Keratinocyte (primary cell): ENCODE measurements around the gene LILRB5. TPM values are rescaled to one million over a fixed set of nuclear protein-coding genes. Genes with fewer than 3 reads are reported as not detected.

Experiments used
- DNase-seq: peaks from one replicate; pipeline ENCODE4 v3.0.0-alpha.2; 2011; ENCODE audit warnings: low read depth, missing footprints, low spot score
- FAIRE-seq: peaks from 2 replicates; lab custom pipeline; 2011; peaks lifted over from hg19 to GRCh38; lab: Jason Lieb, UNC
- H2AFZ ChIP-seq: 2 replicates; pipeline ENCODE4 v1.6.0; 2012; ENCODE audit warnings: low read length, control low read depth, inconsistent platforms; ENCODE audit not compliant: control insufficient read depth
- H3K27ac ChIP-seq: 2 replicates; pipeline ENCODE4 v1.5.1; 2011; ENCODE audit warnings: low read length; ENCODE audit not compliant: control insufficient read depth, insufficient read depth
- H3K27me3 ChIP-seq: 3 replicates; pipeline ENCODE4 v1.6.0; 2011; ENCODE audit warnings: low read length; ENCODE audit not compliant: control insufficient read depth, insufficient read depth; ENCODE audit errors: extremely low read depth
- H3K36me3 ChIP-seq, 2 experiments: 2 replicates in 1 of 2; 3 replicates in 1 of 2; pipeline ENCODE4 v1.5.1; 2011; ENCODE audit warnings: low read length in 2 of 2, mild to moderate bottlenecking in 1 of 2; ENCODE audit not compliant: control insufficient read depth in 2 of 2, insufficient read depth in 2 of 2; ENCODE audit errors: extremely low read depth in 1 of 2
- H3K4me1 ChIP-seq: 3 replicates; pipeline ENCODE4 v1.5.1; 2011; ENCODE audit warnings: low read length; ENCODE audit not compliant: control insufficient read depth, insufficient read depth; ENCODE audit errors: extremely low read depth
- H3K4me2 ChIP-seq: 3 replicates; pipeline ENCODE4 v1.6.0; 2011; ENCODE audit warnings: low read depth, low read length; ENCODE audit not compliant: control insufficient read depth, insufficient read depth; ENCODE audit errors: extremely low read depth
- H3K4me3 ChIP-seq, 3 experiments: fragments of 200-600 bp in 1 of 3; sonication (generic) in 1 of 3; 2 replicates in 2 of 3; 3 replicates in 1 of 3; pipeline ENCODE4 v1.5.1; 2011 to 2016; ENCODE audit warnings: low read length in 3 of 3, mild to moderate bottlenecking in 3 of 3, control low read depth in 2 of 3, inconsistent platforms in 1 of 3, low read depth in 1 of 3, mixed read lengths in 1 of 3, mixed run types in 1 of 3, moderate library complexity in 1 of 3; ENCODE audit not compliant: control insufficient read depth in 2 of 3, insufficient read depth in 2 of 3; ENCODE audit errors: extremely low read depth in 1 of 3
- H3K79me2 ChIP-seq: 2 replicates; pipeline ENCODE4 v1.6.0; 2012; ENCODE audit warnings: low read length; ENCODE audit not compliant: control insufficient read depth, insufficient read depth
- H3K9ac ChIP-seq: 3 replicates; pipeline ENCODE4 v1.6.0; 2011; ENCODE audit warnings: low read length; ENCODE audit not compliant: control insufficient read depth, insufficient read depth; ENCODE audit errors: extremely low read depth
- H3K9me1 ChIP-seq: 3 replicates; pipeline ENCODE4 v1.6.0; 2011; ENCODE audit warnings: low read length; ENCODE audit not compliant: control insufficient read depth, insufficient read depth; ENCODE audit errors: extremely low read depth
- H3K9me3 ChIP-seq: 2 replicates; pipeline ENCODE4 v1.5.1; 2012; ENCODE audit warnings: low read depth, low read length; ENCODE audit not compliant: control insufficient read depth
- H4K20me1 ChIP-seq: 3 replicates; pipeline ENCODE4 v1.6.0; 2011; ENCODE audit warnings: low read length; ENCODE audit not compliant: control insufficient read depth, insufficient read depth; ENCODE audit errors: extremely low read depth
- EZH2 ChIP-seq: IDR thresholded peaks from one replicate; pipeline ENCODE4 v1.6.1; 2012; ENCODE audit warnings: inconsistent platforms, mild to moderate bottlenecking, low read length, moderate library complexity
- dilution Hi-C: fragments of 300-500 bp; cut with MboI; formaldehyde crosslinking; loops from one replicate; pipeline ENCODE4 v1.7.0; 2020; ENCODE audit warnings: low sequenced_read_pairs; ENCODE audit not compliant: extremely low pct_ligation_motif_present
- polyA plus RNA-seq, 5 experiments: library from polyadenylated mRNA; depleted of rRNA in 3 of 5; stranded (reverse) in 3 of 5; stranded (forward) in 1 of 5; unstranded in 1 of 5; fragments of >200 nt; gene quantifications; 1 replicate in 1 of 5; 2 replicates in 3 of 5; 3 replicates in 1 of 5; pipeline versions ENCODE4 v1.2.1 to v1.2.3, GENCODE V29; 2011 to 2012; ENCODE audit warnings: missing spikeins in 2 of 5, low read depth in 1 of 5, low replicate concordance in 1 of 5
- TF ChIP-seq, protein P1 (sequence below), 3 experiments: IDR thresholded peaks in 1 of 3; conservative IDR thresholded peaks in 1 of 3; optimal IDR thresholded peaks in 1 of 3; 2 replicates in 2 of 3; 3 replicates in 1 of 3; pipeline versions ENCODE3 to v1.5.1; 2011; ENCODE audit warnings: low read length in 3 of 3, mild to moderate bottlenecking in 3 of 3, moderate library complexity in 2 of 3, control low read depth in 1 of 3, inconsistent platforms in 1 of 3; ENCODE audit not compliant: insufficient read depth in 2 of 3; ENCODE audit errors: extremely low read depth in 1 of 3

LILRB5 gene
- polyA plus RNA-seq, 1 donor (not counting 4 experiments of a cell fraction or from before 2014, with no cell fraction given), result not detected

DNA sequence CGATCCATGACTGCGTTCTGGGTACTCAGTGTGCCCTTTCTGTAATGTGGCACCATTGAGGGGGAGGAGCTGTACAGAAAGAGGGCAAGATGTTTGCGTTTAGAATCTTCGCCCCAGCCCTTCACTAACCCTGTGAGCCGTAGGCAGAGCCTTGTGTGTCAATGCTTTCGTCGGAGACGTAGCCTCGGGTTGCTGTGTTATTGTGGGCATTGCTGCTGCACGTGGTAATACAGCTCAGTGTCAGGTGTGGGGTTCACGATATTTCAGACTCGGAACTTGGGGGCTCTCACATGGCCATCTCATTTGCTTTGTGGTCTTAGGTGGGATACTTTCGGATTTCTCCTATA lies 50.3 kb downstream of the LILRB5 start:
- no peak overlapping the region for H3K4me3 ChIP-seq
- no peaks in the 10 kb centered on the region for H3K27me3 ChIP-seq
- H3K4me1 ChIP-seq, result peaks cover 20% of the 10 kb centered on the region
- peaks cover 2% of the 10 kb centered on the region for H3K9me1 ChIP-seq
- FAIRE-seq (no peak), DNase-seq (no peak)
- peaks cover 64% of the 10 kb centered on the region for H4K20me1 ChIP-seq
- H3K27ac ChIP-seq, result no peak overlapping the region
- H3K9ac ChIP-seq, result no peak overlapping the region
- H3K9me3 ChIP-seq, result no peaks in the 10 kb centered on the region
- no peak overlapping the region for H2AFZ ChIP-seq
- H3K79me2 ChIP-seq, result peaks cover 52% of the 10 kb centered on the region
- dilution Hi-C loops, result no loop called here
- TF ChIP-seq, protein P1, sequence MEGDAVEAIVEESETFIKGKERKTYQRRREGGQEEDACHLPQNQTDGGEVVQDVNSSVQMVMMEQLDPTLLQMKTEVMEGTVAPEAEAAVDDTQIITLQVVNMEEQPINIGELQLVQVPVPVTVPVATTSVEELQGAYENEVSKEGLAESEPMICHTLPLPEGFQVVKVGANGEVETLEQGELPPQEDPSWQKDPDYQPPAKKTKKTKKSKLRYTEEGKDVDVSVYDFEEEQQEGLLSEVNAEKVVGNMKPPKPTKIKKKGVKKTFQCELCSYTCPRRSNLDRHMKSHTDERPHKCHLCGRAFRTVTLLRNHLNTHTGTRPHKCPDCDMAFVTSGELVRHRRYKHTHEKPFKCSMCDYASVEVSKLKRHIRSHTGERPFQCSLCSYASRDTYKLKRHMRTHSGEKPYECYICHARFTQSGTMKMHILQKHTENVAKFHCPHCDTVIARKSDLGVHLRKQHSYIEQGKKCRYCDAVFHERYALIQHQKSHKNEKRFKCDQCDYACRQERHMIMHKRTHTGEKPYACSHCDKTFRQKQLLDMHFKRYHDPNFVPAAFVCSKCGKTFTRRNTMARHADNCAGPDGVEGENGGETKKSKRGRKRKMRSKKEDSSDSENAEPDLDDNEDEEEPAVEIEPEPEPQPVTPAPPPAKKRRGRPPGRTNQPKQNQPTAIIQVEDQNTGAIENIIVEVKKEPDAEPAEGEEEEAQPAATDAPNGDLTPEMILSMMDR (optimal IDR thresholded peaks at IDR 0.05 in 1 of 3, IDR thresholded peaks at IDR 0.05 in 1 of 3, conservative IDR thresholded peaks at IDR 0.05 in 1 of 3; ENCODE audit: extremely low read depth in 1 of 3, insufficient read depth in 2 of 3, low read length in 3 of 3), result no peak
- TF ChIP-seq EZH2, result no peak
- peaks cover 41 to 57% of the 10 kb centered on the region in 2 experiments for H3K36me3 ChIP-seq
- H3K4me2 ChIP-seq, result no peak overlapping the region

DNA sequence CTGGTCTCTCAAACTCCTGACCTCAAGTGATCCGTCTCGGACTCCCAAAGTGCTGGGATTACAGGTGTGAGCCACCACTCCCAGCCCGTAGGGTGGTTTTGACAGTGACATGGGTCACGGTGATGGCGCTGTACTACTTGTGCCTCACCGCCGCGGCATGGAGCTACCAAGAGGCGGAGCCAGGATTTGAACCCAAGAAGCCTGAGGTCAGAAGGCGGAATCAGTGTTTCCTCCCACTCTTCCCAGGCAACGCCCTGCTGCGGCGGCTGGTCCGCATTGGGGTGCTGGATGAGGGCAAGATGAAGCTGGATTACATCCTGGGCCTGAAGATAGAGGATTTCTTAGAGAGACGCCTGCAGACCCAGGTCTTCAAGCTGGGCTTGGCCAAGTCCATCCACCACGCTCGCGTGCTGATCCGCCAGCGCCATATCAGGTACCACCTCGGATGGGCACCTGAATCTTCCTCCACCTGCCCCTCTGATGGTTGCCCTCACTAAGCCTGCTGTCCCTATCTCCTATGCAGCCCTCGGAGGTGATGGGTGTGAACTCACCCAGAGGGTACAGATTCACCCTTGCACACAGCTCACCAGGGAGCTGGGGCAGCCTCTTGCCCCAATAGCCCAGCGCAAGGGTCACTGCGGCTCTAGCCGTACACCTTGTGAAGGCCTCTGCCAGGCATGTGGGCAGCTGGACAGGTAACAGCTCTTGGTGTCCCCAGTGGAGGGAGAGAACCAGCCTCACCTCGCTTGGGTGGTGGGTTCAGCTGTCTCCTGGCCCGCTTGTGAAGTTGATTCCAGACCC lies 50.8 kb downstream of the LILRB5 start:
- no peak overlapping the region for H2AFZ ChIP-seq
- H3K4me1 ChIP-seq, result peaks cover 22% of the 10 kb centered on the region
- H3K27ac ChIP-seq, result no peak overlapping the region
- H3K36me3 ChIP-seq, result peaks cover 45 to 62% of the 10 kb centered on the region in 2 experiments
- TF ChIP-seq EZH2, result no peak
- H3K4me3 ChIP-seq, result no peak overlapping the region
- no peaks in the 10 kb centered on the region for H3K27me3 ChIP-seq
- no peak overlapping the region for H3K9ac ChIP-seq
- DNase-seq, result no peak
- peaks cover 70% of the 10 kb centered on the region for H4K20me1 ChIP-seq
- dilution Hi-C loops, result no loop called here
- peaks cover 2% of the 10 kb centered on the region for H3K9me1 ChIP-seq
- no peaks in the 10 kb centered on the region for H3K9me3 ChIP-seq
- no peak overlapping the region for H3K4me2 ChIP-seq
- no peak for FAIRE-seq
- peaks cover 57% of the 10 kb centered on the region for H3K79me2 ChIP-seq
